ENCODE data around the gene GLI1.
A peak's percentile ranks its signal among the peaks of the same experiment; 100 is the strongest.
"Not testable (repeated sequence)": the region's sequence is repeated elsewhere in the genome, so short reads cannot be mapped to it uniquely, and the experiment has no call there.

The GLI1 gene

GRCh38 chr12:57441846-57442427 is 17.6 kb upstream of the GLI1 start:
- no peak for DNase-seq

GRCh38 chr12:57444337-57444736 is 15.2 kb upstream of the GLI1 start:
- DNase-seq = not testable (repeated sequence)

- no peak for DNase-seq
These were observed 14.8 kb upstream of the GLI1 start for GRCh38 chr12:57444744-57445143.

GRCh38 chr12:57446292-57446960 is 13.2 kb upstream of the GLI1 start:
- DNase-seq = no peak

- no peak for DNase-seq
These were observed 10.9 kb upstream of the GLI1 start for GRCh38 chr12:57448669-57449068.

- DNase-seq = no peak
These were observed 10.2 kb upstream of the GLI1 start for GRCh38 chr12:57449375-57449774.

GRCh38 chr12:57450057-57450456 is 9.5 kb upstream of the GLI1 start:
- no peak for DNase-seq

GRCh38 chr12:57451233-57451778 is 8.3 kb upstream of the GLI1 start:
- DNase-seq = no peak

GRCh38 chr12:57452181-57452936 is 7.2 kb upstream of the GLI1 start:
- DNase-seq = no peak

GRCh38 chr12:57452937-57453509 is 6.6 kb upstream of the GLI1 start:
- no peak for DNase-seq

GRCh38 chr12:57454213-57454565 is 5.4 kb upstream of the GLI1 start:
- DNase-seq = no peak

GRCh38 chr12:57454566-57455373 is 4.8 kb upstream of the GLI1 start, which contains the start of gene INHBE:
Gene INHBE, plus strand, starts transcription at chr12:57455307. Its CDS starts 230 bp downstream, at chr12:57455537.
- no peak for DNase-seq

GRCh38 chr12:57455374-57456144 is 4.0 kb upstream of the GLI1 start:
- DNase-seq = no peak

GRCh38 chr12:57456145-57456700 is 3.4 kb upstream of the GLI1 start:
- peak in 1 of 2 experiments; percentile 8 for DNase-seq

- no peak for DNase-seq
These were observed 2.7 kb upstream of the GLI1 start for GRCh38 chr12:57456737-57457490.

- DNase-seq = no peak
These were observed 925 bp upstream of the GLI1 start for GRCh38 chr12:57458665-57459054.

GRCh38 chr12:57459055-57459749 is 383 bp upstream of the GLI1 start:
- peak in 1 of 2 experiments; percentile 50 for DNase-seq

GRCh38 chr12:57460468-57460784 is 841 bp downstream of the GLI1 start:
- DNase-seq = no peak

GRCh38 chr12:57460841-57461275 is 1.3 kb downstream of the GLI1 start:
- no peak for DNase-seq

- DNase-seq = no peak
These were observed 1.8 kb downstream of the GLI1 start for GRCh38 chr12:57461276-57461916.

Measured in cerebellar nuclear complex (tissue), 1 donor.